K562 (cell line): Measurements from ENCODE around the gene GPN3. TPM values are rescaled to one million over a fixed set of nuclear protein-coding genes. Genes with fewer than 3 reads are reported as not detected.

Experiments used
- CEBPZ ChIP-seq: fragments of 150-350 bp; IDR thresholded peaks from 2 replicates; pipeline ENCODE4 v1.6.1; 2014; ENCODE audit warnings: low read depth, mild to moderate bottlenecking, low read length, borderline replicate concordance
- FOXJ3 ChIP-seq: sonication (generic); formaldehyde crosslinking; IDR thresholded peaks from 2 replicates; pipeline ENCODE4 v1.4.0; 2020; ENCODE audit warnings: mild to moderate bottlenecking, missing genetic modification reagents
- HNRNPL ChIP-seq: fragments of 200-400 bp; formaldehyde crosslinking; IDR thresholded peaks from 2 replicates; pipeline ENCODE4 v1.6.1; 2017; ENCODE audit warnings: low read depth, mild to moderate bottlenecking, low read length
- MYNN ChIP-seq, 2 experiments: sonication (generic); formaldehyde crosslinking in 1 of 2; IDR thresholded peaks; 2 replicates each; pipeline versions ENCODE4 v1.5.0 to v1.6.1; 2016 to 2020; ENCODE audit warnings: antibody characterized with exemption in 1 of 2, missing genetic modification reagents in 1 of 2
- polyA plus RNA-seq, 8 experiments: library from polyadenylated mRNA; depleted of rRNA in 4 of 8; stranded (reverse) in 5 of 8; unstranded in 3 of 8; fragments of >200 nt; fragmentation: Nextera tagmentation in 2 of 8; fragmentation: Illumina TruSeq in 1 of 8; extraction: Ambion mirVana in 2 of 8; extraction: Trizol in 1 of 8; gene quantifications; 2 replicates each; pipeline versions ENCODE4 v1.2.1 to v1.2.3, GENCODE V29; 2011 to 2014; ENCODE audit warnings: inconsistent platforms in 1 of 8, missing spikeins in 1 of 8
- total RNA-seq, 7 experiments: library from RNA; depleted of rRNA in 6 of 7; stranded (reverse); fragments of >200 nt in 6 of 7; fragmentation: Illumina TruSeq in 2 of 7; extraction: Trizol in 2 of 7; gene quantifications; 2 replicates each; pipeline versions ENCODE4 v1.2.1 to v1.2.3, GENCODE V29; 2011 to 2021; ENCODE audit warnings: low replicate concordance in 1 of 7
- TF ChIP-seq, protein P1 (sequence below): fragments of 450-650 bp; IDR thresholded peaks from 2 replicates; pipeline ENCODE4 v1.6.1; 2016; ENCODE audit warnings: low read depth
- TF ChIP-seq, protein P2 (sequence below): sonication (generic); formaldehyde crosslinking; IDR thresholded peaks from 2 replicates; pipeline ENCODE4 v1.8.0; 2022; ENCODE audit warnings: missing genetic modification reagents, mild to moderate bottlenecking, moderate library complexity, borderline replicate concordance
- TF ChIP-seq, protein P3 (sequence below): fragments of 250-450 bp; sonication (Bioruptor Pico); IDR thresholded peaks from 2 replicates; pipeline ENCODE4 v1.6.1; 2021; ENCODE audit warnings: mild to moderate bottlenecking

GPN3 gene
- total and polyA plus RNA-seq, 9 of the 15 experiments (the other 6 are each of a cell fraction or from before 2014, with no cell fraction given), result 35.8 to 123 (median 64.2) TPM

- no peak for TF ChIP-seq CEBPZ
- TF ChIP-seq, protein P1, sequence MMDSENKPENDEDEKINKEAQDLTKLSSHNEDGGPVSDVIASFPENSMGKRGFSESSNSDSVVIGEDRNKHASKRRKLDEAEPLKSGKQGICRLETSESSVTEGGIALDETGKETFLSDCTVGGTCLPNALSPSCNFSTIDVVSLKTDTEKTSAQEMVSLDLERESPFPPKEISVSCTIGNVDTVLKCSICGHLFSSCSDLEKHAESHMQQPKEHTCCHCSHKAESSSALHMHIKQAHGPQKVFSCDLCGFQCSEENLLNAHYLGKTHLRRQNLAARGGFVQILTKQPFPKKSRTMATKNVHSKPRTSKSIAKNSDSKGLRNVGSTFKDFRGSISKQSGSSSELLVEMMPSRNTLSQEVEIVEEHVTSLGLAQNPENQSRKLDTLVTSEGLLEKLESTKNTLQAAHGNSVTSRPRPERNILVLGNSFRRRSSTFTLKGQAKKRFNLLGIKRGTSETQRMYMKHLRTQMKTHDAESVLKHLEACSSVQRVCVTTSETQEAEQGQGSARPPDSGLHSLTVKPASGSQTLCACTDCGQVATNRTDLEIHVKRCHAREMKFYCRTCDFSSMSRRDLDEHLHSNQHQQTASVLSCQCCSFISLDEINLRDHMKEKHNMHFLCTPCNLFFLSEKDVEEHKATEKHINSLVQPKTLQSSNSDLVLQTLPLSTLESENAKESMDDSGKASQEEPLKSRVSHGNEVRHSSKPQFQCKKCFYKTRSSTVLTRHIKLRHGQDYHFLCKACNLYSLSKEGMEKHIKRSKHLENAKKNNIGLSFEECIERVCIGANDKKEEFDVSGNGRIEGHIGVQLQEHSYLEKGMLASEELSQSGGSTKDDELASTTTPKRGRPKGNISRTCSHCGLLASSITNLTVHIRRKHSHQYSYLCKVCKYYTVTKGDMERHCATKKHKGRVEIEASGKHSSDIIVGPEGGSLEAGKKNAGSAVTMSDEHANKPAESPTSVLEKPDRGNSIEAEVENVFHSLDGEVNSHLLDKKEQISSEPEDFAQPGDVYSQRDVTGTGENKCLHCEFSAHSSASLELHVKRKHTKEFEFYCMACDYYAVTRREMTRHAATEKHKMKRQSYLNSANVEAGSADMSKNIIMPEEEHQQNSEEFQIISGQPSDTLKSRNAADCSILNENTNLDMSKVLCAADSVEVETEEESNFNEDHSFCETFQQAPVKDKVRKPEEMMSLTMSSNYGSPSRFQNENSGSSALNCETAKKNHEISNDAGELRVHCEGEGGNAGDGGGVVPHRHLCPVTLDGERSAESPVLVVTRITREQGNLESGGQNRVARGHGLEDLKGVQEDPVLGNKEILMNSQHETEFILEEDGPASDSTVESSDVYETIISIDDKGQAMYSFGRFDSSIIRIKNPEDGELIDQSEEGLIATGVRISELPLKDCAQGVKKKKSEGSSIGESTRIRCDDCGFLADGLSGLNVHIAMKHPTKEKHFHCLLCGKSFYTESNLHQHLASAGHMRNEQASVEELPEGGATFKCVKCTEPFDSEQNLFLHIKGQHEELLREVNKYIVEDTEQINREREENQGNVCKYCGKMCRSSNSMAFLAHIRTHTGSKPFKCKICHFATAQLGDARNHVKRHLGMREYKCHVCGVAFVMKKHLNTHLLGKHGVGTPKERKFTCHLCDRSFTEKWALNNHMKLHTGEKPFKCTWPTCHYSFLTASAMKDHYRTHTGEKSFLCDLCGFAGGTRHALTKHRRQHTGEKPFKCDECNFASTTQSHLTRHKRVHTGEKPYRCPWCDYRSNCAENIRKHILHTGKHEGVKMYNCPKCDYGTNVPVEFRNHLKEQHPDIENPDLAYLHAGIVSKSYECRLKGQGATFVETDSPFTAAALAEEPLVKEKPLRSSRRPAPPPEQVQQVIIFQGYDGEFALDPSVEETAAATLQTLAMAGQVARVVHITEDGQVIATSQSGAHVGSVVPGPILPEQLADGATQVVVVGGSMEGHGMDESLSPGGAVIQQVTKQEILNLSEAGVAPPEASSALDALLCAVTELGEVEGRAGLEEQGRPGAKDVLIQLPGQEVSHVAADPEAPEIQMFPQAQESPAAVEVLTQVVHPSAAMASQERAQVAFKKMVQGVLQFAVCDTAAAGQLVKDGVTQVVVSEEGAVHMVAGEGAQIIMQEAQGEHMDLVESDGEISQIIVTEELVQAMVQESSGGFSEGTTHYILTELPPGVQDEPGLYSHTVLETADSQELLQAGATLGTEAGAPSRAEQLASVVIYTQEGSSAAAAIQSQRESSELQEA, result peak; percentile 98
- TF ChIP-seq, protein P2, sequence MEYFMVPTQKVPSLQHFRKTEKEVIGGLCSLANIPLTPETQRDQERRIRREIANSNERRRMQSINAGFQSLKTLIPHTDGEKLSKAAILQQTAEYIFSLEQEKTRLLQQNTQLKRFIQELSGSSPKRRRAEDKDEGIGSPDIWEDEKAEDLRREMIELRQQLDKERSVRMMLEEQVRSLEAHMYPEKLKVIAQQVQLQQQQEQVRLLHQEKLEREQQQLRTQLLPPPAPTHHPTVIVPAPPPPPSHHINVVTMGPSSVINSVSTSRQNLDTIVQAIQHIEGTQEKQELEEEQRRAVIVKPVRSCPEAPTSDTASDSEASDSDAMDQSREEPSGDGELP (CRISPR knock-in tag), result peak; percentile 95
- peak; percentile 69; the same call in 1 of the 2 replicates for TF ChIP-seq MYNN (IDR thresholded peaks at IDR 0.05)
- no peak for TF ChIP-seq MYNN (CRISPR knock-in tag; IDR thresholded peaks at IDR 0.05)
- TF ChIP-seq, protein P3, sequence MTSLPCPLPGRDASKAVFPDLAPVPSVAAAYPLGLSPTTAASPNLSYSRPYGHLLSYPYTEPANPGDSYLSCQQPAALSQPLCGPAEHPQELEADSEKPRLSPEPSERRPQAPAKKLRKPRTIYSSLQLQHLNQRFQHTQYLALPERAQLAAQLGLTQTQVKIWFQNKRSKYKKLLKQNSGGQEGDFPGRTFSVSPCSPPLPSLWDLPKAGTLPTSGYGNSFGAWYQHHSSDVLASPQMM (CRISPR knock-in tag), result no peak
- no peak for TF ChIP-seq FOXJ3
- TF ChIP-seq HNRNPL, result no peak
Observed at GRCh38 chr12:110501752-110502738, 34.0 kb upstream of the GPN3 start, which contains the start of the genes RAD9B and VPS29 (continued).
